Activated CD8-positive, alpha-beta memory T cell treated with anti-CD3 and anti-CD28 coated beads, Interleukin-2, amount 50 U/mL, for 1 hour (primary cell): ENCODE measurements around the gene RBM24.

Experiments used
- DNase-seq: peaks from one replicate; pipeline ENCODE4 v3.0.0-alpha.2; 2020; ENCODE audit errors: extremely low read depth

The RBM24 gene

DNA sequence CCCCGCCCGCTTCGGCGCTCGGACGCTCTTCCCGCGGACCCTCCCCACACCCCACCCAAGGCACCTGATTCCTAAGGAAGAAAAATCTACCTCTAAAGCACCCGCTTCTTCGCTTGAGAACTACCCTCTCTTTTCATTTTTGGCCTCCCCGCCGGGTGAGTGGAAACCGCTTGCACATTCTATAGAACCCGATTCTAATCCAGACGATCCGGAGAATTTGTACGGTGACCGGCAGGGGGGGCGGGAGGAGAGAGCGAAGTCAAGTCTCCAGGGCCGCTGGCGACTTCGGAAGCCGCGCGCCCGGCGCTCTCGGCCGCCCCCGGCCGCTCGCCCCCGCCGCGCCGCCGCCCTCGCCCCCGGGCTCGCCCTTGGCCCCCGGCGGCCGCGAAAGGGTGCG is at the start of gene RBM24:
RBM24 (plus strand) TSS at position 262 of the 397 bp plus-strand sequence. CDS start 221 bp downstream, outside the sequence.
- no peak for DNase-seq

DNA sequence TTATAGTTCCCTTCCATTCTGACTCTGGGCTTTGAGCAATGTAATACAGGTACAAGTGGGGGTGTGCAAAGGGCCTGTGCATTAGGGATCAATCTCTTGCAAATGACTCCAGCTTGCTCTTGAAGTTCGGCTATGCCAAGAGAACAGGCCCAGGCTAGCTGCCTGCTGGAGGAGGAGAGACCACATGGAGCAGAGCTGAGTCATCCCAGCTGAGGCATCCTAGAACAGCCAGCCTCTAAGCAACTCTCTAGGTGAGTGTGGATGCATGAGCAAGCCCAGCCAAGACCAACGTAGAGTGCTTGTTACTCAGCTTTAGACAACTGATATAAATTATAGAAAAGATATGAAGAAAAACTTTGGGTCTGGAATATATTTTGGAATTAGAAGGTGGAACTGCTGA is 47.6 kb upstream of the RBM24 start:
- DNase-seq, result no peak

DNA sequence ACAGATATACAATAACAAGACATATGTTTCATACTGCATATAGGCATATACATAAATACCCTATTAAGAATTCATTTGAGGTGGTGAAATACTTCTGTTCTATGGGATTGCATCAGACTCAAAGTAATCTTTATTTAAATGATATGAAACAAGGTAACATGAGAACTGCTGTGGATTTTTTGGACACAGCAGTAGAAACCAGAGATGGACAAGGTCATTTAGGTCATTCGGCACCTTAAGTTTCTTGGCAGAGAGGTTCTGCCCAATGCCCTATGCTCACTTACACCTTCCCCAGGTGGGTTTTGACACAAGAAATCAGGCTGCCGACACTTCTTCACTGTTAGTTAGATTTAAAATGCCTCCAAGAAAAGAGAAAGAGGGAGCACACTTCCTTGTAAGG is 43.9 kb upstream of the RBM24 start:
- DNase-seq, result no peak

- DNase-seq, result no peak
These were observed 41.9 kb upstream of the RBM24 start for GRCh38 chr6:17239260-17239659.

DNA sequence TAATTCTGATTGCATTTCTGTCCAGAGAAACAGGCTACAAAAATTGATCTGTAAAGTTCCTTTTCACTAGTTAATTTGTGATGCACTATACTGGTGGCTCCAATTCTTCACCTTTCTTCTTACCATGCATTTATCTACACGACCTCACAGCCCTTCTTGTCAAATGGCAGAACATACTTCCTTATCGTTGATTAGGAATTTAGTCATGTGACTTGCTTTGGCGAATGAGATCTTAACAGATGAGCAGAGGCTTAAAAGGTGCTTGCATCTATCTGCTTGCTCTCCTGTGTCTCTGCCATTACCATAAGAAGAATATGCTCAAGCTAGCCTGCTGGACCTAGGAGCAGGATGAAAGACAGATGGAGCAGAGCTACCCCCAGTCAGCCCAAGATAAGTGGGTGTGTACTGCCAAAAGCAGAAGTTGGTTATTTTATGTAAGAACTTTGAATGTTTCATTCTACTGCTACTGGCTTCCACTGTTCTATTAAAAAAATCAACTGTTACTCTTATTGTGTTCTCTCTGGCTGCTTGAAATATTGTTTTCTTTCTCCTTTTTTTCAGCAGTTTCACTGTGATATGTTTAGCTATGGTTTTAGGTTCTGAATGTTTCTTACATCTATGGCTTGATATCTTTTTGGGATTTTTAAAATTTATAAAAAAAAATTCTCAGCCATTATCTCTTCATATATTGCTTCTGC is 40.2 kb upstream of the RBM24 start:
- DNase-seq, result no peak

- no peak for DNase-seq
These were observed 39.1 kb upstream of the RBM24 start for GRCh38 chr6:17242087-17242486.

GRCh38 chr6:17250237-17250636 is 30.9 kb upstream of the RBM24 start:
- DNase-seq, result no peak

- DNase-seq, result no peak
These were observed 29.2 kb upstream of the RBM24 start for GRCh38 chr6:17251953-17252352.

DNA sequence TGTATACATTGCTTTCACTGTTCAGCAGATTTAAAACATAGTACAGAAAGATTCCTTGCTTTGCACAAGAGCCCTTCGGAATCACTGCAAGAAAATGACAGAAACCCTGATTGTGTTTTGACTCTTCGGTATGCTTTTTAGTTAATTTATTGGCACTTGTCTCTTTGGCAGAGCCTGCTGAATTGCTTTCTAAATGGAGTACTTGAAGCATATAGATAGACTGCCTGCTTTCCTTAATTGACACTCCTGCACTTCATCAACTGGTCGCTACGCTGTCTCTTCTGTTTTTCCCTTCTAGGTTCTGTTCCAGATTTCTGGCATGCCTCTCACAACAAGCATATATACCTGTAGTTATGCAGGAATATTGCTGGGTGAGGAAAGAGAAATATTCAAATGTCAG is 22.4 kb upstream of the RBM24 start:
- no peak for DNase-seq

GRCh38 chr6:17265570-17265969 is 15.6 kb upstream of the RBM24 start:
- no peak for DNase-seq

DNA sequence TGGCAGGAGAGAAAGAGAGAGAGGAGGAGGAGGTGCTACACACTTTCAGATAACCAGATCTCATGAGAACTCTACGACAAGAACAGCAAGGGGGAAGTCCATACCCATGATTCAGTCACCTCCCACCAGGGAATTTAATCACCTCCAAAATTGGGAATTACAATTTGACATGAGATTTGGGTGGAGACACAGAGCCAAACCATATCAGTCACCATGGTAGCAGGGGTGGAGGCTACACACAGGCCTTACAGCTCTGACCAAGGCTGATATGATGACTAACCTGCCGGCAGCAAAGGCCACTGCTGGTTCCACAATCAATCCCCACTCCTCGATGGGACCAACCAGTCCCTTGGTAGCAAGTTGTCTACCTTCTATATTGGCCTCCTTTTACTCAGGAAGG is 13.6 kb upstream of the RBM24 start:
- DNase-seq, result no peak

DNA sequence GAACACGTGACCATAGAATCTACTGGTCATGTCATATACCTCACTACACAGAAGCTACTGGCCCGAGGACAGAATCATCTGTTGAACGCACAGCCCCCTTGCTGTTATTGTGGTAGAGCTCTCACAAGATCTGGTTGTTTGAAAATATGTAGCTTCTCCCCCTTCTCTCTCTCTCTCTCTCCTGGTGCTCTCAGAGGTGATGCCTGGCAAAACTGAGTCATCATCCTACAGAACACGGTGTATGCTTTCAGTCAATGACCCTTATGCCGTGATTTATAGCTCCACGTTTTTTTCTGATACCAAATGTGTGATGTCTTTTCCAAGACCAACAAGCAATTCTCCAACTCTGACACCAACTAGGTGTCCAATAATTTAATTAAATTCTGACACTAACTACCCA is 13.0 kb upstream of the RBM24 start:
- no peak for DNase-seq

DNA sequence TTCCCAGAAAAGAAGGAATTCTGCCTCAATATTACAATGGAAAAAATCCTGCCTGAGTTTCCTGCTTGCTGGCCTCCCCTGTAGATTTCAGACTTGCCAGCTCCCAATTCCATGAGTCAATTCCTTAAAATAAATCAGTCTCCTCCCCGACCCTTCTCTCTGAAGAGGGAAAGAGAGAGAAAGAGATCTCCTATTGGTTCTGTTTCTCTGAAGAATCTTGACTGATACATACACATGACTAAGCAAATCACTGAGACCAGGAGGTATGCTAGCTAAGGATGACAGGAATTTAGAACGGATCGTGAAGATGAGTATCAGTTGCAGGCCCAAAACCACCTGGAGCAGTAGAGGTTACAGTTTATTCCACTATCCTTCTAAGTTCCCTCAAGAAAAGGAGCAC is 11.3 kb upstream of the RBM24 start:
- DNase-seq, result no peak

DNA sequence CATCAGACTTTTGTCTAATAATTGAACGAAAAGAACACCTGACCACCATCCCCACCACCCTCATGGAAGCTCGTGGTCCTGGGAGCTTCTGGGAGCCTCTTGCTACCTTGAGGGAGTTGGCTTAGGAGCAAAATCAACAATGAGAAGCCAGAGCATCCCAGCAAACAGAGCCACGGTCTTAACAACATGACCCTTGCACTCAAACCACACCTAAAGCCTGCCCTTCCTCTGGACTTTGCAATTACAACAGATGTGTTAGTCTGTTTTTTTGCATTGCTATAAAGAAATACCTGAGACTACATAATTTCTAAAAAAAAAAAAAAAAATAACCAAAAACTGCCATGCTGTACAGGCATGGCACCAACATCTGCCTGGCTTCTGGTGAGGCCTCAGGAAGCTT is 9.5 kb upstream of the RBM24 start:
- DNase-seq, result no peak

- DNase-seq, result no peak
These were observed 4.4 kb upstream of the RBM24 start for GRCh38 chr6:17276766-17277165.

GRCh38 chr6:17277256-17277655 is 3.9 kb upstream of the RBM24 start:
- DNase-seq, result no peak

DNA sequence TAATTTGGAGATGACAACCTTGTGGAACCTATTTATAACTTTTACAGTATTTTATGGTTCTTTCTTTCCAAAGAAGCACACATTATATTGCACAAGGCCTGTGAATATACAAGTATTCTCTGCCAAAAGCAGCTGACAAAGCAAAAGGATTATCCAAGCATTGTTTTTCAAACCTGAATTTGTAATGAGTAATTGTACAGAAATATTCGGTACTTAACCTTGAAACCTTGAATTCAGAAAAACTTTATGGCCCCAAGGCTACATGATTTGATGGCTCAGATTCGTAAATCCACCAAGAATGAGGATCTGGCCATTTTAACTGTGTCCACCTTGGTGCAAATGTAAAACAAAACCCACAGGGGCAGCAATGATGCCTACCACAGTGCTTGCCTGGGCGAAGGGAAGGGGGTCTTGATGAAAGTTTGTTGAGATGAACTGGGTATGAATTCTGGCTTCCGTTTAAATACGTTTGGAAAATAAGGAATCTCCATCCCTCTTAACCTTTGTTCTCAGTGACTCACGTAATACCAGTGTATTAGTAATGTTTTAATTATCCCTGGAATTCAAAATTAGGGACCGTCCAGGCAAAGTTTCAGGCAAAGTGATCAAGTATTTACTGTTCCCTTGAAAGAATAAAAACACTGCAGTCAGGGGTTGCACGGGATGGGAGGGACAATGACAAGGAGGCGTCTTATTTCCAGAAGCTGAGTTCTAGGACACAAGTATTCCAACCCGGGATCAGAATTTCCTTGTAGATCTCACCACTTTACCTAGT is 2.7 kb upstream of the RBM24 start:
- no peak for DNase-seq

GRCh38 chr6:17280138-17280537 is 1.0 kb upstream of the RBM24 start:
- DNase-seq, result no peak

- no peak for DNase-seq
These were observed 540 bp upstream of the RBM24 start for GRCh38 chr6:17280552-17281090.

- no peak for DNase-seq
These were observed 628 bp downstream of the RBM24 start for GRCh38 chr6:17281497-17282481.

DNA sequence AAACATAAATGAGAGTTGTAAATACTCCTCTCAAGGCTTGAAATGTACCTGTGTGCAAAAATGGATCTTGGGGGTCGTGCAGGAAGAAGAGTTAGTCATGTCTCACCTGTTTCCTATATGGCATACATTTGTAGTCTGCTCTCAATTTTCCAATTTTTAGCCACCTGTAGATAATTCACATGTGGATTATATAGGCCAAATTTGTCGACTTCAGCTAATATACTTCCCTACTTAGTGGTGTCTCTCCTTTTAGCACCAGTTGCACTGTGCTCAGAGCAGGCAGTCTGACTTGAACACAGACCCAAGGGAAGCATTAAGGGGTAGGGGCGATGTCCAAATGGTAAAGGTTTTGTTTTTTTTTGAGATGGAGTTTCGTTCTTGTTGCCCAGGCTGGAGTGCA is 1.9 kb downstream of the RBM24 start:
- no peak for DNase-seq

- no peak for DNase-seq
These were observed 8.5 kb downstream of the RBM24 start for GRCh38 chr6:17289630-17290061.
